ENCODE results near the gene AUTS2. TPM values are rescaled to one million over a fixed set of nuclear protein-coding genes. Genes with fewer than 3 reads are reported as not detected.

The AUTS2 gene
- total RNA-seq, 1 experiment from 2014 or later, result under 0.01 TPM

GRCh38 chr7:70539205-70539604 lies 940.9 kb downstream of the AUTS2 start:
- DNase-seq (ENCODE audit: low read depth), result no peak

DNA sequence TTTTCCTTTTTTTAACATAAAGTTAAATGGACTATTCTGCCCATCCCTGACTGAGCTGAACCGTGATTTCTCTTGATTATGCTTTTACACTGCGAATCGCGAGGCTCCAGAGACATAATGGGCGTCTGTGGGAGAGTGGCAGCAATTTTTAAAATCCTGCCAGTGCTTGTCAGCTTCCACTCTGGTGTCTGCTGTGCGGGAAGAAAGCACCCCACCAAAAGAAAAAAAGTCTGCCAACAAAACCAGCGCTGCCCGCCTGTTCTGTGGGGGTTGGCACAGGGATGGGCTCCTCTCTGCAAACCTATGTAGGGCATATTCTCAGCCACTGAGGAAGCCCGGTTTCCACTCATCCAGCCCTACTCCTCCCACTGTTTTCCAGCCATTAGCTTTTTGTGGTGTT lies 941.3 kb downstream of the AUTS2 start:
- no peak for DNase-seq (ENCODE audit: low read depth)

GRCh38 chr7:70540641-70541040 lies 942.4 kb downstream of the AUTS2 start:
- DNase-seq (ENCODE audit: low read depth), result no peak

DNA sequence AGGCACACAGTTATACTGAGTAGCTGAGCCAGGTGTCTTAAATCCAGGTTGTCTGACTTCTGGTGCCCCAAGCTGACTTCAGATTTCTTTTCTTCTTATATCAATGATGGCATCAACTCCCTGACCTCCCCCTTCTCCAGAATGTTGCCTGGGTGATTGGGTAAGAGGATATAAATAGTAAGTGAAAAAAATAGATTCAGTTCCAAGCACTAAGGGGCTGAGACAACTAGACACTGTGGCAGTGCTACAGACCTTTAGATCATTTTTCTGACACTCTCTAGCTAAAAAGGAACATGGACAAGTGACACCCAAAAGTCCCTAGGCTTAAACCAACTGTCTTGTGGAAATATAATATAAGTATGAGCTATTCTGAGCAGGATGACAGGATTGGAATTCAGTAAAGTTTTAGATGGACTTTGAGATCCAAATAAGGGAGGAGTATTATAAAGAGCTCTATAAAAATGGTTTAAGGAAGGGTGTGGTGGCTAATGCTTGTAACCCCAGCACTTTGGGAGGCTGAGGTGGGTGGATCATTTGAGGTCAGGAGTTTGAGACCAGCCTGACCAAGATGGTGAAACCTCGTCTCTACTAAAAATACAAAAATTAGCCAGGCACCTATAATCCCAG lies 944.6 kb downstream of the AUTS2 start:
- no peak for DNase-seq (ENCODE audit: low read depth)

DNA sequence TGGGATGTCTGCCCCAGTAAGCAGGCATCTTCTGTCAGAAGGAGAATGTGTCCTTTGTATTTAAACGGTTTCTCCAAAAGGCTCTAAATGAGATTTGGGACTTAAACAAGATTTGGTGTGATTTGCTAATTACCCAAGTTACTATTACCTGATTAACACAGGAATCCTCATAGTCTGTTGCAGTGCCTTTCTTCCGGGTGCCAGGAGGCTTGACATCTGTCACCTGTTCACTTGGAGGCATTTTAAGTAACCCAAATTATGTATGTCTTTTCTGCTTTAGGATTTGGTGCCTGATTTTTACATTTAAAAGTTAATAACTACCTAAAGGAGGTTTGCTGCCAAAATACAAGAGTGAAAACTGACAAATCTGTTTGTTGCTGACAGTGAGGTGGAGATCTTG lies 945.7 kb downstream of the AUTS2 start:
- DNase-seq (ENCODE audit: low read depth), result no peak

DNA sequence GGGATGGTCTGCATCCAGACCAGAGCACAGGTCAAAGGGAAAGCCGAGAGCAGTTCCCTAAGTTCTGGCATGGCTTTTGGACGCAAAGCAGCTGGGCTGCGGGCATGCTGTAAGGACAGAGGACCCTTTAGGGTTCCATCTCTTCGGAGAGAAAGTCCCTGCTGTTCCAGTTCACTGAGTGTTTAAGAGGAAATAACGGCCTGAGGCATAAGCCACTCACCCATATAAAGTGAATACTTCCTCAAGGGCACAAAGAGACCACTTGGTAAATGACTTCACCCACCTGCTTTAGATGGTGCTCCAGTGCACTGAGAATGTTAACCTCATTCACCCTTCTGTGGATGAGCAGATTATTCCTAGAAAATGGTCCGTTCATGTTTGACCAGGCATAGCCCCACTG lies 946.9 kb downstream of the AUTS2 start:
- DNase-seq (ENCODE audit: low read depth), result no peak

- DNase-seq (ENCODE audit: low read depth), result no peak
Measured at GRCh38 chr7:70552141-70552540, 953.9 kb downstream of the AUTS2 start.

DNA sequence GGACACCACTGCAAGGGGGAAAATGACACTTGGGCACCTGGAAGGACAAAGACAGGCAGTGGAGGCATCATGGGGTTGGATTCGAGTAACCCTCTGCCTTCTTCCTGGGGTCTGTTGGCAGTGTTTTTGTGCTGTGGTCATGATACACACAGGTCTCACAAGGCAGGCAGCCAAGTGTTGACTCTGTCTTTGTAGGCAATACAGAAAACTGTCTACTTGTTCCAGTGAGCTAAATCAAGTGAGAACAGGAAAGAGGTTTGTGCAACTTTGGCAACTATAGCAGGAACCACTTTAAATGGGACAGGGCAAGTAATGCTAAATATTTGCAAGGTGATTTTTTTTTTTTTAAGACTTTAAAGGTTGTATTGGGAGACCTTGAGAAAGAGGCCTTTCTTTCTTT lies 955.1 kb downstream of the AUTS2 start:
- DNase-seq (ENCODE audit: low read depth), result no peak

- no peak for DNase-seq (ENCODE audit: low read depth)
Measured at GRCh38 chr7:70554646-70555045, 956.4 kb downstream of the AUTS2 start.

GRCh38 chr7:70556761-70557160 lies 958.5 kb downstream of the AUTS2 start:
- DNase-seq (ENCODE audit: low read depth), result no peak

DNA sequence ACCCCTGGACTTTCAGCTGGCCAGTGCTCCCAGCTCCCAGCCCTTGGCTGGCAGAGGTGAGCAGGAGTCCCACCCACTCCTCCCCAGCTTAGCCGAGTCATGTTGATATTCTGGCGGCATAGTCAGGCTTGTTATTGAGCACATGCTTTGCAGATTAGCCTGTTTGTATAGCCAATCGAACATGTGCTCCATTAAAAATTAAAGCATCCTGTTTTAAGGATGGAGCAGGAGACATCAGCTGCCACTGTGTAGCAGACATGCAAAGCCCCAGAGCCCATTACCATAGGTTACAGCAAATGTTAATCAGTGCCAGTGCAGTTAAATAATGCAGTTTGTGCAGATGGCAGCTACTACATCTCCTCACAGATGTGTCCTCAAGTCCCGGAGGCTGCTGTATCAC lies 959.1 kb downstream of the AUTS2 start:
- no peak for DNase-seq (ENCODE audit: low read depth)

GRCh38 chr7:70559815-70560214 lies 961.5 kb downstream of the AUTS2 start:
- DNase-seq (ENCODE audit: low read depth), result no peak

DNA sequence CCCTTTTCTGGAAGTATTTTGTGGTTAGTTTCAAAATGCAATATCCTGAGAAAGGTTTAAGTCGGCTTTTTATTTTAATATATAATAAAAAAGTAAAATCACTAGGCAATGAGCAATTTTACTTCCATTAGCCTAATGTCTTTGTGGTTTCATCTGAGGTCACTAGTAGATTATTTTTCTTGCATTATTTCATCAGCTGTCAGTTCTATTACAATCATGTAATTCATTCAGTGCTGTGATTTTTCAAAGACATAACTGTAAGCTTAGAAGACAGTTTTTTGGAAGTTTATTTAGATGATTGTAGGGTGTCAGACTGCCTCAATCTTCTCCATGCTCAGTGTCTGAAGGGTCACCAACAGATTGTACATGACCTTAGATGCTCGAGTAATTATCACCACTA lies 965.7 kb downstream of the AUTS2 start:
- no peak for DNase-seq (ENCODE audit: low read depth)

GRCh38 chr7:70565721-70566370 lies 967.6 kb downstream of the AUTS2 start:
- DNase-seq (ENCODE audit: low read depth), result no peak

DNA sequence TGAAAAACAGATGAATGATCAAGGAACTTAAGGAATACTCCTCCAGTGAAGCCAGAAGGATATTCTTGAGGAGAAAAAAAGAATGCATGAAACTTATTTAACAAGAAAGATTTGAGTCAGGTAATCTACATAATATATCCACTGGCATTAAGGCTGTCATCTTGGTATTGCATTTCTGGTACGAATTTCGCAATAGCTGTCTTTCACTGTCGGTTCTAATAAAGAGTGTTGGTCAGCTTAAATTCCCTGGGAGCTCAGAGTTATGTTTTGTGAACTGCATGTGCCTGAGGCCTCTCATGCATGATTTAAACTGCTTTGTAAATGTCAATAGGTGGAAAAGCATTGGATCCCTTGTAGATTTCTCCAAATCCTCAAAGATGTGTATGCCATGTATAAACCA lies 968.4 kb downstream of the AUTS2 start:
- no peak for DNase-seq (ENCODE audit: low read depth)

DNA sequence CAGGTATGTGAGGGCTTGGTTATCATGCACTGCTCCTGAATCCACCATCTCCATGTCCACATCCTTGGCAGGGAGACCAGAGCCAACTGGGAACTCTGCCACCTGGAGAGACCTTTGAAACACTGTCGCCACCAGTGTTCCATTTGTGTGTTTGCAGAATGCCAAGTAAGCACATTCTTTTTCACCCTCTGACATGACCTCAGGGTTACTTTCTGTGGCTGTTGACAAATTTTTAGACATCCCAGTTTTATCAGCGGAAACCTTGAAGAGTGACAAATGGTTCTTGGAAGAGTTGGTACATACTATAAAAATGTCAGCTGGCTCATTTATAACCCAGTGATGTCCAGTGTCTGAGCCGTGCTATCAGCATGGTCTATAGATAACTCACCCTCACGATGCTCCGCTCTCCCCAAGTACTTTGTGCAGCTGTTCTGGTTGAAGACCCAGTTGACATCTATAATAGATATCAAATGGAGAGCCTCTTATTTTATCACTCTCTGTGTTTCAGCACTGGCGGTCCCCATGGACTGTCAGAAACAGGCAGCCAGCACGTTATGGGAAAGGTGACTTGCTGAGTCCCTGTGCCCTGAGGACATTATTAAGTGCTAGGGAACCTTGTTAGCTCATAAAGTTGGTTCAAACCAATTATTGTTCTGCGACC lies 970.5 kb downstream of the AUTS2 start:
- no peak for DNase-seq (ENCODE audit: low read depth)

DNA sequence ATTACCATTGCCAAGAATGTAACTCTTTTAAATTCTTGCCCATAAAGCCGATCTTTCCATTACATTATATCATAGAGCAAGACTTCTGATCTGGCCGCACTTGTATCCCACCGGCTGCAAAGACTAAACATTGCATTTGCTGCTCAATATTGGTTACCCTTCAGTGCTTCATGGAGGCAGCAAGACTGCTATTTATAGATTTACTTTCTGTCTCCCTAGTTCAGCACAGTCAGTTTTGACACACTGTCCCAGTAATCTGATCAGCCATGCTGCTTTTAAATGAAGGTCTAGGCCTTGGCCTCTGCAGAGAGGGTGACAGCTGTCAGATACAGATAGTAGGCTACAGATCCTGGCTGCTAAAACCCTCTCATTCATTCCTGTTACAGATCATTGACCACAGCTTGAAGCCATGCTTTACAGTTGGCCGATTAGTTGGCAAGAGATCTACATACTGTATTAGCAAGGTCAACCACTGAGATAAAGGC lies 971.1 kb downstream of the AUTS2 start:
- DNase-seq (ENCODE audit: low read depth), result no peak

DNA sequence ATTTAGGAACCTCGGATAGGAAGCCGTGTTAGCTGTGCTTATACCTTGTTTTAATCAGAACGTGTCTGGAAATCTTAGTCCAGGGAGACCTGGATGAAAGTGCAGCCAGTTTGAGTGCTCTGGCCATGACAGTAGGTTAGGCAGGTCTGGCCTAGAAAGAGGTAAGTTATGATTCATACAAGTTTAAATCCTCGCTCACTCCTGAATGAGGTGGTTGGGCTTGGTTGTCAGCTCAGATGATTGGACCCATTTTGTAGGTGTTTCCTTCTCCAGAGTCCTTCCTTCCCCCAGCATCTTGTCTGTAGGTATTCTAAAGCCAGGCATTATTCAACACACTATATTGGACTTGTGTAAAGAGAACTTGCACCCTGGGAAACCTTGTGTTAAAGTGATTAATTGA lies 971.8 kb downstream of the AUTS2 start:
- DNase-seq (ENCODE audit: low read depth), result no peak

GRCh38 chr7:70570961-70571360 lies 972.7 kb downstream of the AUTS2 start:
- DNase-seq (ENCODE audit: low read depth), result no peak

DNA sequence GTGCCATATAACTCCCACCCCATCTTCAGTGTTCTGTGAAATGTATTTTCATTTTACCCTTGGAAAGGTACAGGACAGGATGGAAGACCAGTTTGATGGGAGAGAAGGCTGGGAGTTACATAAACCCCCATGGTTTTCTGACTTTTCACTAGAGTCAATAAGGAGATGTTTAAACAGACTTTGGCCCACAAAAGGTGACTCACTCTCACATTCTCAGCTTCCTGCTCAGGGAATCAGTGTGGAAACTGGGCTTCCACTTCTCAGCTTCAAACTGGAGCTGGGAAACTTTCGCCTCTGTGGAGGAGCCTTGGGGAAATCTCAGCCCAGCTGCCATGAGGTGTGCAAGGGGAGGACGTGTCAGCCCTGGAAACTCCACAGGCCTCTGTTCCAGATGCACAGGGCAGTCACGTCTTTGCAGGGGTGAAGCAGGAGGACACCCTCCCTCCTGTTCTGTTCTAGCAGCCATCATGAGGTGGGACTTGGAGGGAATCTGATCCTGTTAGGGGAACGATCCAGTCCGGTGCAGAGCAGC lies 973.2 kb downstream of the AUTS2 start:
- no peak for DNase-seq (ENCODE audit: low read depth)

GRCh38 chr7:70571961-70572360 lies 973.7 kb downstream of the AUTS2 start:
- DNase-seq (ENCODE audit: low read depth), result no peak

GRCh38 chr7:70572571-70572970 lies 974.3 kb downstream of the AUTS2 start:
- no peak for DNase-seq (ENCODE audit: low read depth)

- DNase-seq (ENCODE audit: low read depth), result no peak
Measured at GRCh38 chr7:70573071-70573661, 974.9 kb downstream of the AUTS2 start.
